ENCODE measurements around the gene KIF26B.

DNA sequence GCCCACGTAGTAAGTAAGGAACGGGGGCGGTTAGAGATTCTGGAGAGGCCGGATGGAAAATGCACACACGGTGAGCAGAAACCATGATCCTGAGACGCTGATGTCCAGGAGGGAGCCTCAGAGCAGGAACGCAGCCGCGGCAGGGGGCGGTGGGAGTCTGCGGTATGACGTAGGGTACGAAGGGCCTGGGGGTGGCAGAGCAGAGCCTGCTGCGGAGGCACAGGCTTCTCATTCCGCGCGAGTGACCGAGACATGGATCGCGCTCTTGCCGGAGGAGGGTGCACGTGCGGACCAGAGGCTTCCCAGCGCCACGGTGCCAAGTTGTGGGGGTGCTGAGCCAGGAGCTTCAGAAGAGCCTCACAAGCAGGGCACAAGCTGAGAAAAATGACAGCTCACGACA, 176.2 kb downstream of the KIF26B start:
- TF ChIP-seq, protein P1, sequence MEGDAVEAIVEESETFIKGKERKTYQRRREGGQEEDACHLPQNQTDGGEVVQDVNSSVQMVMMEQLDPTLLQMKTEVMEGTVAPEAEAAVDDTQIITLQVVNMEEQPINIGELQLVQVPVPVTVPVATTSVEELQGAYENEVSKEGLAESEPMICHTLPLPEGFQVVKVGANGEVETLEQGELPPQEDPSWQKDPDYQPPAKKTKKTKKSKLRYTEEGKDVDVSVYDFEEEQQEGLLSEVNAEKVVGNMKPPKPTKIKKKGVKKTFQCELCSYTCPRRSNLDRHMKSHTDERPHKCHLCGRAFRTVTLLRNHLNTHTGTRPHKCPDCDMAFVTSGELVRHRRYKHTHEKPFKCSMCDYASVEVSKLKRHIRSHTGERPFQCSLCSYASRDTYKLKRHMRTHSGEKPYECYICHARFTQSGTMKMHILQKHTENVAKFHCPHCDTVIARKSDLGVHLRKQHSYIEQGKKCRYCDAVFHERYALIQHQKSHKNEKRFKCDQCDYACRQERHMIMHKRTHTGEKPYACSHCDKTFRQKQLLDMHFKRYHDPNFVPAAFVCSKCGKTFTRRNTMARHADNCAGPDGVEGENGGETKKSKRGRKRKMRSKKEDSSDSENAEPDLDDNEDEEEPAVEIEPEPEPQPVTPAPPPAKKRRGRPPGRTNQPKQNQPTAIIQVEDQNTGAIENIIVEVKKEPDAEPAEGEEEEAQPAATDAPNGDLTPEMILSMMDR (conservative IDR thresholded peaks at IDR 0.05; ENCODE audit: low read length) = no peak
- no peak for TF ChIP-seq EZH2phosphoT487 (IDR thresholded peaks at IDR 0.05; ENCODE audit: borderline replicate concordance)

Measured in Loucy (cell line).